ENCODE data around the gene ROR1.

The ROR1 gene

DNA sequence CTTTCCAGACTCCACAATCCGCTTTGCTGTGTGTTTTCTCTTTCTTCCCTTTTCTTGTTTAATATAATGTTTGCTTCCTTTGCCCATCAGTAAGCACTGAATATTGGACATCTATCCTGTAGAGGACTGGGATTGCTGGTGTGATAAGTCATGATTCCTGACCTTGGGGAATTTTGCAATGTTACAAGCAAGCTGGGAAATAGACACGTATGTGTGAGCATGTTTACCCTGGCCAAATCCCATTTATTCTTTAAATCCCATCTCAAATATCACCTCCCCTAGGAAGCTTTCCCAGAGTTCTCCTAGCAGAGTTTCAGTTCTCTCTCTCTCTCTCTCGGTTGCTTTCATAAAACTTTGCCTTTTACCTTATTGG lies 155.3 kb downstream of the ROR1 start:
- peaks cover 22% of the 10 kb centered on the region for H3K79me1 ChIP-seq (replicated peaks; ENCODE audit: low read length, poor library complexity, severe bottlenecking)
- H3K18ac ChIP-seq (ENCODE audit: low read depth in 1 of 2, low read length in 2 of 2) = no peak overlapping the region
- no peak overlapping the region for H2BK120ac ChIP-seq (ENCODE audit: low read depth, low read length)
- H3K4ac ChIP-seq (ENCODE audit: low read depth in 1 of 2, low read length in 2 of 2) = no peak overlapping the region
- no peak overlapping the region for H2BK12ac ChIP-seq (ENCODE audit: low read length in 2 of 2)
- H3K9ac ChIP-seq (ENCODE audit: low read length) = peak overlapping the region; percentile 39
- H2AK5ac ChIP-seq (ENCODE audit: low read length, severe bottlenecking) = no peak overlapping the region
- H3K4me3 ChIP-seq (ENCODE audit: insufficient read depth in 1 of 2, low read depth in 1 of 2, low read length in 2 of 2) = no peak overlapping the region
- DNase-seq = peak; percentile 16
- no peaks in the 10 kb centered on the region for H3K27me3 ChIP-seq (ENCODE audit: control insufficient read depth in 1 of 2, insufficient read depth in 1 of 2, low read length in 2 of 2)
- H4K8ac ChIP-seq (ENCODE audit: low read length) = no peak overlapping the region
- no peak overlapping the region for H2BK5ac ChIP-seq (ENCODE audit: low read depth, low read length, poor library complexity, severe bottlenecking)
- H3K14ac ChIP-seq (ENCODE audit: low read length in 2 of 2) = no peak overlapping the region
- no peak overlapping the region for H2AFZ ChIP-seq (ENCODE audit: low read depth, low read length)
- no peak overlapping the region for H3K4me2 ChIP-seq (ENCODE audit: low read length, poor library complexity, severe bottlenecking)
- H4K91ac ChIP-seq (ENCODE audit: low read length) = no peak overlapping the region
- no peak overlapping the region for H2BK15ac ChIP-seq (ENCODE audit: low read depth, poor library complexity, severe bottlenecking)
- H3K36me3 ChIP-seq (ENCODE audit: control insufficient read depth in 1 of 2, insufficient read depth in 2 of 2, low read depth in 1 of 2, low read length in 2 of 2) = no peaks in the 10 kb centered on the region
- H3K23ac ChIP-seq (ENCODE audit: low read length in 2 of 2) = no peak overlapping the region
- no peak overlapping the region for H3K27ac ChIP-seq (ENCODE audit: low read length, poor library complexity, severe bottlenecking)
- peaks cover 1% of the 10 kb centered on the region for H3K4me1 ChIP-seq (ENCODE audit: control insufficient read depth, insufficient read depth, low read depth, low read length)
- H3K9me3 ChIP-seq (ENCODE audit: control insufficient read depth, low read length) = no peaks in the 10 kb centered on the region
- 83% methylated on average over 1 of the region's 3 CpGs for whole genome bisulfite sequencing

DNA sequence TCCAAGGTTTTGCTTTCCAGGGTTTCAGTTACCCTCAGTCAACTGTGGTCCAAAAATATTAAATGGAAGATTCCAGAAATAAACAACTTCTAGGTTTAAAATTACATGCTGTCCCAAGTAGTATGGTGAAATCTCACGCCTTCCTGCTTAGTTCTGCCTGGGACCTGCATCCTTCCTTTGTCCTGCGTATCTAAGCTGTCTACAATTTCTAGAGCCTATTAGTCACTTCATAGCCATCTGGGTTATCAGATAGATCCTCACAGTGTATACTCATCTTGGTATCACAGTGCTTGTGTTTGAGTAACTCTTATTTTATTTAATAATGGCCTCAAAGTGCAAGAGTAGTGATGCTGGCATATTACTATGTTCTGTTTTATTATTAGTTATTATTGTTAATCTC lies 157.7 kb downstream of the ROR1 start:
- Histone ChIP-seq H2BK5ac (ENCODE audit: low read depth, low read length, poor library complexity, severe bottlenecking) (no peak overlapping the region), H3K27me3 (ENCODE audit: control insufficient read depth in 1 of 2, insufficient read depth in 1 of 2, low read length in 2 of 2) (no peaks in the 10 kb centered on the region), H3K36me3 (ENCODE audit: control insufficient read depth in 1 of 2, insufficient read depth in 2 of 2, low read depth in 1 of 2, low read length in 2 of 2) (no peaks in the 10 kb centered on the region), H3K18ac (ENCODE audit: low read depth in 1 of 2, low read length in 2 of 2) (peak overlapping the region in 1 of 2 experiments; percentile 58), H4K91ac (ENCODE audit: low read length) (no peak overlapping the region), H3K23ac (ENCODE audit: low read length in 2 of 2) (no peak overlapping the region), H3K27ac (ENCODE audit: low read length, poor library complexity, severe bottlenecking) (no peak overlapping the region), H2AFZ (ENCODE audit: low read depth, low read length) (no peak overlapping the region), H3K4me2 (ENCODE audit: low read length, poor library complexity, severe bottlenecking) (no peak overlapping the region), H3K9ac (ENCODE audit: low read length) (no peak overlapping the region), H2BK15ac (ENCODE audit: low read depth, poor library complexity, severe bottlenecking) (no peak overlapping the region), H3K9me3 (ENCODE audit: control insufficient read depth, low read length) (no peaks in the 10 kb centered on the region), H2AK5ac (ENCODE audit: low read length, severe bottlenecking) (no peak overlapping the region), H3K4ac (ENCODE audit: low read depth in 1 of 2, low read length in 2 of 2) (no peak overlapping the region), H3K4me3 (ENCODE audit: insufficient read depth in 1 of 2, low read depth in 1 of 2, low read length in 2 of 2) (no peak overlapping the region), H2BK12ac (ENCODE audit: low read length in 2 of 2) (no peak overlapping the region), H3K79me1 (replicated peaks; ENCODE audit: low read length, poor library complexity, severe bottlenecking) (peaks cover 21% of the 10 kb centered on the region), H4K8ac (ENCODE audit: low read length) (no peak overlapping the region), H3K14ac (ENCODE audit: low read length in 2 of 2) (no peak overlapping the region), H2BK120ac (ENCODE audit: low read depth, low read length) (no peak overlapping the region), H3K4me1 (ENCODE audit: control insufficient read depth, insufficient read depth, low read depth, low read length) (peaks cover 4% of the 10 kb centered on the region)
- 34% methylated on average over 2 of the region's 2 CpGs for whole genome bisulfite sequencing
- DNase-seq = peak; percentile 45

DNA sequence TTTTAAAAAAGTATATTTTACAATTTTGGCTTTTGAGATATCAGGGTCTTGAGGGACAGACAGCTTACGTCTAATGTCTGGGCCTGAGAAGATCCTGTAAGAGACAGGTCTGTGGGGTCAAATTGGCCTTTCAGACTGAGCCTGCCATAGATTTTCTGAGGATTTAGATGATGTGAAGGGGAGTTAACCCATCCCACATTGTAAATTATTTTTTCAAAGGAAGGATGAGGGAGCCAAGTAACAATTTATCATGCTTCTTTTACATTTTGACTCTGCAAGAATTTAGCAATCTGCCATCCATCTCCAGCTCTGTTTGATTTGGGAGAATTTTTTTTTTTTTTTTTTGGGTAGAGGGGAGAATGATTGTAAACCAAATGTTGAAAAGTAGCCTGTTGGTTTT lies 160.9 kb downstream of the ROR1 start:
- H3K79me1 ChIP-seq (replicated peaks; ENCODE audit: low read length, poor library complexity, severe bottlenecking) = peaks cover 27% of the 10 kb centered on the region
- no peak overlapping the region for H3K23ac ChIP-seq (ENCODE audit: low read length in 2 of 2)
- 90% methylated on average over 1 of the region's 1 CpG for WGBS
- no peak overlapping the region for H3K18ac ChIP-seq (ENCODE audit: low read depth in 1 of 2, low read length in 2 of 2)
- H2AK5ac ChIP-seq (ENCODE audit: low read length, severe bottlenecking) = peak overlapping the region; percentile 45
- no peak overlapping the region for H3K4me3 ChIP-seq (ENCODE audit: insufficient read depth in 1 of 2, low read depth in 1 of 2, low read length in 2 of 2)
- H2BK5ac ChIP-seq (ENCODE audit: low read depth, low read length, poor library complexity, severe bottlenecking) = no peak overlapping the region
- no peak for DNase-seq
- H2BK120ac ChIP-seq (ENCODE audit: low read depth, low read length) = no peak overlapping the region
- H4K91ac ChIP-seq (ENCODE audit: low read length) = no peak overlapping the region
- peaks cover 7% of the 10 kb centered on the region for H3K4me1 ChIP-seq (ENCODE audit: control insufficient read depth, insufficient read depth, low read depth, low read length)
- H3K27ac ChIP-seq (ENCODE audit: low read length, poor library complexity, severe bottlenecking) = no peak overlapping the region
- H3K27me3 ChIP-seq (ENCODE audit: control insufficient read depth in 1 of 2, insufficient read depth in 1 of 2, low read length in 2 of 2) = no peaks in the 10 kb centered on the region
- H3K14ac ChIP-seq (ENCODE audit: low read length in 2 of 2) = no peak overlapping the region
- H2BK12ac ChIP-seq (ENCODE audit: low read length in 2 of 2) = no peak overlapping the region
- no peak overlapping the region for H3K4me2 ChIP-seq (ENCODE audit: low read length, poor library complexity, severe bottlenecking)
- H3K4ac ChIP-seq (ENCODE audit: low read depth in 1 of 2, low read length in 2 of 2) = no peak overlapping the region
- H3K9me3 ChIP-seq (ENCODE audit: control insufficient read depth, low read length) = no peaks in the 10 kb centered on the region
- H4K8ac ChIP-seq (ENCODE audit: low read length) = no peak overlapping the region
- no peaks in the 10 kb centered on the region for H3K36me3 ChIP-seq (ENCODE audit: control insufficient read depth in 1 of 2, insufficient read depth in 2 of 2, low read depth in 1 of 2, low read length in 2 of 2)
- H2AFZ ChIP-seq (ENCODE audit: low read depth, low read length) = no peak overlapping the region
- no peak overlapping the region for H2BK15ac ChIP-seq (ENCODE audit: low read depth, poor library complexity, severe bottlenecking)
- no peak overlapping the region for H3K9ac ChIP-seq (ENCODE audit: low read length)

DNA sequence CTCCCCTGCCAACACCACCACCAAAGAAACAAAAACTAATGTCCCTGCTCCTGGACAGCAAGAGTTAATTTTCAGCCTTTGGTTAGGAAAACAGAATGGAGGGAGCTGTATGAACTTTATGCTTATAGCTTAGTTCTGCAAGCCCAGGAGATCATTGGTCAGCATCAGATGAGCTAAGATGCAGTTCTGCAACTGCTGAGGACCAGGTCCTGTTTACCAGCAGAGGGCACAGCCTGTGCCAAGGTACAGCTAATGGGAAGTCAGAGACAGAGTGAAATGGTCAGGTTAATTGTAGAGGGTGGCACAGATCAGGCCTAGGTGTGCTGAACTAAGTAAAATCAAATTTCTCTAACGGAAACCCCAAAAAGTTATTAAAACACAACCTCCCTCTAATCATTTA lies 161.3 kb downstream of the ROR1 start:
- Histone ChIP-seq H3K4ac (ENCODE audit: low read depth in 1 of 2, low read length in 2 of 2) (no peak overlapping the region), H2BK5ac (ENCODE audit: low read depth, low read length, poor library complexity, severe bottlenecking) (peak overlapping the region; percentile 5), H2BK15ac (ENCODE audit: low read depth, poor library complexity, severe bottlenecking) (no peak overlapping the region), H3K14ac (ENCODE audit: low read length in 2 of 2) (no peak overlapping the region), H3K18ac (ENCODE audit: low read depth in 1 of 2, low read length in 2 of 2) (peak overlapping the region in 1 of 2 experiments; percentile 77), H2AK5ac (ENCODE audit: low read length, severe bottlenecking) (no peak overlapping the region), H2BK120ac (ENCODE audit: low read depth, low read length) (no peak overlapping the region), H3K27ac (ENCODE audit: low read length, poor library complexity, severe bottlenecking) (peak overlapping the region; percentile 27), H3K9ac (ENCODE audit: low read length) (no peak overlapping the region), H3K27me3 (ENCODE audit: control insufficient read depth in 1 of 2, insufficient read depth in 1 of 2, low read length in 2 of 2) (no peaks in the 10 kb centered on the region), H3K23ac (ENCODE audit: low read length in 2 of 2) (no peak overlapping the region), H3K4me2 (ENCODE audit: low read length, poor library complexity, severe bottlenecking) (peak overlapping the region; percentile 27), H4K8ac (ENCODE audit: low read length) (no peak overlapping the region), H3K79me1 (replicated peaks; ENCODE audit: low read length, poor library complexity, severe bottlenecking) (peaks cover 30% of the 10 kb centered on the region), H2BK12ac (ENCODE audit: low read length in 2 of 2) (peak overlapping the region in 1 of 2 experiments; percentile 10), H3K4me1 (ENCODE audit: control insufficient read depth, insufficient read depth, low read depth, low read length) (peaks cover 7% of the 10 kb centered on the region), H2AFZ (ENCODE audit: low read depth, low read length) (no peak overlapping the region), H3K36me3 (ENCODE audit: control insufficient read depth in 1 of 2, insufficient read depth in 2 of 2, low read depth in 1 of 2, low read length in 2 of 2) (no peaks in the 10 kb centered on the region), H3K9me3 (ENCODE audit: control insufficient read depth, low read length) (no peaks in the 10 kb centered on the region), H3K4me3 (ENCODE audit: insufficient read depth in 1 of 2, low read depth in 1 of 2, low read length in 2 of 2) (no peak overlapping the region), H4K91ac (ENCODE audit: low read length) (no peak overlapping the region)
- DNase-seq = peak; percentile 38
- WGBS = no CpG with 5 or more reads among the region's 1 CpG
